Skeletal muscle tissue (tissue), 4 donors: ENCODE measurements around the gene PROSER2. TPM values are rescaled to one million over a fixed set of nuclear protein-coding genes. Genes with fewer than 3 reads are reported as not detected.

Experiments used
- H3K27ac ChIP-seq: one replicate; pipeline ENCODE4 v1.7.0; 2013; ENCODE audit warnings: mild to moderate bottlenecking, low read depth, low read length, inconsistent platforms
- H3K27me3 ChIP-seq, 3 donors: one replicate each; pipeline ENCODE4 v1.7.0; 2013; ENCODE audit warnings: low read length in 3 of 3; ENCODE audit not compliant: control insufficient read depth in 3 of 3, insufficient read depth in 3 of 3
- H3K36me3 ChIP-seq, 3 donors: one replicate each; pipeline ENCODE4 v1.7.0; 2013; ENCODE audit warnings: low read length in 3 of 3; ENCODE audit not compliant: control insufficient read depth in 3 of 3, insufficient read depth in 3 of 3
- H3K4me1 ChIP-seq, 3 donors: one replicate each; pipeline ENCODE4 v1.7.0; 2013; ENCODE audit warnings: low read length in 3 of 3, mild to moderate bottlenecking in 3 of 3; ENCODE audit not compliant: control insufficient read depth in 3 of 3, insufficient read depth in 3 of 3
- H3K4me3 ChIP-seq, 3 donors: one replicate each; pipeline ENCODE4 v1.7.0; 2013; ENCODE audit warnings: low read length in 3 of 3
- H3K9ac ChIP-seq, 3 donors: one replicate each; pipeline ENCODE4 v1.7.0; 2013; ENCODE audit warnings: low read length in 3 of 3, mild to moderate bottlenecking in 3 of 3, moderate library complexity in 2 of 3, low read depth in 1 of 3
- H3K9me3 ChIP-seq, 3 donors: one replicate each; pipeline ENCODE4 v1.7.0; 2013; ENCODE audit warnings: low read length in 3 of 3; ENCODE audit not compliant: control insufficient read depth in 3 of 3
- total RNA-seq: library from RNA; depleted of rRNA; stranded (reverse); fragments of >200 nt; gene quantifications from one replicate; pipeline ENCODE4 v1.2.3, GENCODE V29; 2014
- donor health status: Osteomylitis.

The PROSER2 gene
- total RNA-seq, 1 donor from 2014 or later: 1.0 TPM

DNA sequence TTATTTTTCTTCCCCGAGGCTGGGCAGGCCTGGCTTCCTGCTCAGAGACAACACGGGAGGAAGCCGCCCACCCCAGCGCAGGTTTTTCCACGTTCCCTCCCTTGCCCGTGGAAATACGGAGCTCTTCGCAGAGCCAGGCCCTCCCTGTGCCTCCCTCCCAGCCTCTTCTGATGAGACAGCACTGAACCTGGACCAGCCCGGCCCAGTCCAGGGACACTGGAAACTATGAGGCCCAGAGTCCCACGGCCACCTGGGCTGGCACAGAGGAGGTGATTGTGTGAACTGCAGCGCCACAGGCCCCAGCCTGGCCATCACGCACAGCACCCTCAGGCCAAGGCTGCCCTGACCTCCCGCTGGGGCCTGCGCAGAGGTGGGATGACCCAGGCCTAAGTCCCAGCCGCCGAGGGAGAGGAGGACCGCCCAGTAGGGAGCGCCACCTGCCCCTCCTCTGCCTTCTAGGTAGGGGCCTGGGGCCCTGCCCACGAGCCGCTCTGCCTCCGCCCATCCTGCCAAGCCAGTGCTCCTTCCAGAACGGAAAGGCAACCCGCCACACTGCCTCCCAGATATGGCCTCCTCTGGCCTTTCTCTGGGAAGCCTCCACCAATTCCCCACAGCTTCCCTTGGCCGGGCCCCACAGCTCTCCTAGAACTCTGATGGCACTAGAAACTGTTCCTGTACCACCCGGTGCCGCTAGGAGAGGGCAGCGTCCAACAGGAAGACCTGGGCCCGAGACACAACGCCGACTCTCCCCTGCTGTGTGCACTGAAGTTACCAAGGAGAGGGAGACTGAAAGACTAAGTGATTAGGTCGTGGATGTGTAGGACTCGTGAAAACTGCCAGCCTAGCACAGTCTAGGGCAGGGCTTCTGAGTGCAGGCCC is 57.2 kb downstream of the PROSER2 start:
- Histone ChIP-seq H3K9ac (no peak overlapping the region), H3K9me3 (no peaks in the 10 kb centered on the region), H3K4me1 (peaks cover 10 to 11% (median 10%) of the 10 kb centered on the region in 3 donors), H3K27ac (no peak overlapping the region), H3K27me3 (no peaks in the 10 kb centered on the region), H3K4me3 (no peak overlapping the region), H3K36me3 (no peaks in the 10 kb centered on the region)

DNA sequence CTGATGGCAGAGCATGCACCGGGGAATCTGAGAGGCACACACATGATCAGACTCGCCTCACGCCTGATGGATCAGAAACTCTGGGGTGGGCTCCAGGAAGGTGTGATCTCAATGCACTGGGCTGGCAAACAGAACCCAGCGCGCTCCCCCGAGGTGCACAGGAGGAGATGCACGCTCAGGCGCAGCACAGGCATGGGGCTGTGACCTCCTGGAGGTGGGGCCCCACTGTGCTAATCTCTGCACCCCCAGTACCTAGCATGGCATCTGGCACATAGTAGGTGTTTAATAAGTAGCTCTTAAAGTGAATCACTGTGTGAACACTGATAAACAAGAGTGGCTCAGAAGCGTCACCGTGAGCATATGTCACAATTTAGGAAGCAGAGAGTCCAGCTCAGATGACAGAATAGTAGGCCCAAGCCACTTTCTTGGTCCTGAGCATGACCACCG is 57.9 kb downstream of the PROSER2 start:
- no peak overlapping the region for H3K9ac ChIP-seq
- H3K27me3 ChIP-seq: no peaks in the 10 kb centered on the region
- no peaks in the 10 kb centered on the region for H3K9me3 ChIP-seq
- H3K36me3 ChIP-seq: no peaks in the 10 kb centered on the region
- no peak overlapping the region for H3K4me3 ChIP-seq
- H3K4me1 ChIP-seq: peaks cover 4 to 8% (median 6%) of the 10 kb centered on the region in 3 donors
- H3K27ac ChIP-seq: no peak overlapping the region

DNA sequence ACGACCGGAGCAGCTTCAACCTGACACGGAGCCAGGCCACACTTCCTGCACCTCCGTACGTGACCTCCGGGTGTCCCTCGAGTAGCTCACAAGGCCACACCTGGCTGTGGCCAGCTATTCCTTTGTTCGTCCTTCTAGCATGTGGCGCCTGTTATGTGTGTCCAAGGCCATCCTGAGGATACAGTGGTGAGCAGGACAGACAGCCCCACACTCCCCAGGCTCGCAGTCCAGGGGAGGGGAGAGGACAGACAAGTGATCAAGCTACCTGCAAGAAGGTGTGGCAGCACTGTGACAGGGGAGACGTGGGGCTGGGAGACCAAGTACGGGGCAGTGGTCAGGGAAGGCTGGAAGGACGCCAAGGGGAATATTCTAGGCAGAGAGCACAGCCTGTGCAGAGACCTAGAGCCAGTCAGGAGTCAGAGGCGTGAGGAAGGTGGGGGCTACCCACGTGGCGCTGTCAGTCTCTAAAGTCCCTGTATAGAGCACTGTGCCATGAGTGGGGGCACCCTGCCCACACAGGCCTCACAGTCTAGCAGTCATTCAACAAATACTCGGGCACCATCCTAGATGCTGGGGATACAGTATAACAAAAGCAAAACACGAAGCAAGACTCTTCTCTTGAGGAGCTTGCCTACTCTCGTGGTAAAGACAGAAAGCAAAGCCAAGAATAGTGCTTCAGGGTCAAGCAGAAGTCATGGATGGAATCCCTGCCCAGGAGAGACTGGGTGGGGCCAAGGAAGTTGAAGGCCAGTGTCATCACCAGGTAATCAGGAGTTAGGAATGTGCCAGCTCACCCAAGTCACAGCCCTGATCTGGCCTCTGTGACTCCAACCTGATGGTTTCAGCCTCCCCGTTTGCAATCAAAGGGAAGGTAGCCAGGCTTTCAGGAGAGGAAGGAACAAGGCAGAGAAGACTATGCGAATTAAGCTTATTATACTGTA is 58.6 kb downstream of the PROSER2 start:
- no peak overlapping the region for H3K4me3 ChIP-seq

DNA sequence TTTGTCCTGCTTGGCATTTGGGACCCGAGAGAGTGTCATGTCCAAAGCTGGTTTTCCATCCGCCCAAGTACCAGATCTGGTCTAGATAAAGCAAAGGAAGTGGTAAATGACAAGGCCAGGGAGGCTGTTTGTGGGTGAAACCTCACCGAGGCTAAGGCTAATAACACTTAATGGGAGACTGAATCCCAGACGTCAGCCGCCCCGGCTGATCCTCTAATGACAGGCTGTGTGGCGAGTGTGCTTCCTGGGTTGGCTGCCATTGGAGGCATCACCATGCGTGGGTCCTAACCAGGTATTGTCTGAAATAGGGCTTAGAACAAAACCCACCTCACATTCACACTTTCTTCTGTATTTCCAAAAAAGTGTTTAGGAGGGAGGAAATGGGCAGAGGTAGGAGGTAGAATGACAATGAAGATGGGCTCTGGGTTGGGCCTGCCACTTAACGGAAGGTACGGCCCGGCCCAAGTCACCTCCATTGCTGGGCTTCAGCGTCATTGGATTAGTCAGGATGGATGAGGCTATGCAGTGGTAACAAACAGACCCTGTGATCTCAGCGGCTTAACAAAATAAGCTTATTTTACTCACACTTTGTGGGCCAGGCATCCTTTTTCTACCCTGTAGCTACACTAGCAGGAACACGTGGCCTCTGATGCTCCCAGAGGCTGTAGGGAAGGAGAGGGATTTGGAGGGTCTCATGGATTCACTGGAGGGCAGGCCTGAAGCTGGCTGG is 59.7 kb downstream of the PROSER2 start:
- no peak overlapping the region for H3K9ac ChIP-seq
- peaks cover 6 to 7% (median 6%) of the 10 kb centered on the region in 3 donors for H3K4me1 ChIP-seq
- H3K9me3 ChIP-seq: no peaks in the 10 kb centered on the region
- H3K27me3 ChIP-seq: no peaks in the 10 kb centered on the region
- no peaks in the 10 kb centered on the region for H3K36me3 ChIP-seq
- H3K4me3 ChIP-seq: no peak overlapping the region
- no peak overlapping the region for H3K27ac ChIP-seq

More for the DNA sequence above, 58.6 kb downstream of the PROSER2 start:
- H3K9me3 ChIP-seq: no peaks in the 10 kb centered on the region
- no peaks in the 10 kb centered on the region for H3K27me3 ChIP-seq
- H3K4me1 ChIP-seq: peaks cover 6 to 7% (median 6%) of the 10 kb centered on the region in 3 donors
- H3K27ac ChIP-seq: no peak overlapping the region
- H3K9ac ChIP-seq: no peak overlapping the region
- no peaks in the 10 kb centered on the region for H3K36me3 ChIP-seq

DNA sequence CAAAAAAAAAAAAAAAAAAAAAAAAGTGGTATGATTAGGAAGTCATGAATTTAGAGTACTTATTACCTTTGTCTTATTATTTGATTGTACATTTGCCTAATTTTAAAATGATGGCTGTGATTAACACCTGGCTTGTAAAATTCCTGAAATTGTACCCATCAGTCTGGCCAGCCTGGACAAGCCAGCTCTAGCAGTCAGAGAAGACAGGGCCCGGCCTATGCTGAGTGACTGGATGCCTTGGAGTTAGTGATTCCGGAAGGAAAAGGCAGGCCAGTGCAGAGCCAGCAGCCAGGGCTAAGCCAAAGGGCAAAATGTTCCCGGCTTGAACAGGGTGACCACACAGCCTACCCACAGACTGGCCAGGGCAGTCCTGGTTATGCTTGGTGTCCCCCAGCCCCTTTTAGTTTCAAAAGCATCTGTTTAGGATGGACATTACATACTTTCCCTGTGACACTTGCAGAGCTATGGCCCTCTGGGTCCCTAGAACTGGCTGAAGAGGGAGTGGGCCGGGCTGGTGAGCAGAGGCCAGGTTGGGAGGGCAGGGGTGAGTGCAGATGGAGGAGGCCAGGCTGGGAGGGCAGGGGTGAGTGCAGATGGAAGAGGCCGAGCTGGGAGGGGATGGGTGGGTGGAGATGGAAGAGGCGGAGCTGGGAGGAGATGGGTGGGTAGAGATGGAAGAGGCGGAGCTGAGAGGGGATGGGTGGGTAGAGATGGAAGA is 61.7 kb downstream of the PROSER2 start:
- Histone ChIP-seq H3K36me3 (no peaks in the 10 kb centered on the region), H3K4me1 (peaks cover 6 to 7% (median 6%) of the 10 kb centered on the region in 3 donors), H3K9me3 (no peaks in the 10 kb centered on the region), H3K4me3 (no peak overlapping the region), H3K27ac (no peak overlapping the region), H3K9ac (no peak overlapping the region), H3K27me3 (no peaks in the 10 kb centered on the region)

DNA sequence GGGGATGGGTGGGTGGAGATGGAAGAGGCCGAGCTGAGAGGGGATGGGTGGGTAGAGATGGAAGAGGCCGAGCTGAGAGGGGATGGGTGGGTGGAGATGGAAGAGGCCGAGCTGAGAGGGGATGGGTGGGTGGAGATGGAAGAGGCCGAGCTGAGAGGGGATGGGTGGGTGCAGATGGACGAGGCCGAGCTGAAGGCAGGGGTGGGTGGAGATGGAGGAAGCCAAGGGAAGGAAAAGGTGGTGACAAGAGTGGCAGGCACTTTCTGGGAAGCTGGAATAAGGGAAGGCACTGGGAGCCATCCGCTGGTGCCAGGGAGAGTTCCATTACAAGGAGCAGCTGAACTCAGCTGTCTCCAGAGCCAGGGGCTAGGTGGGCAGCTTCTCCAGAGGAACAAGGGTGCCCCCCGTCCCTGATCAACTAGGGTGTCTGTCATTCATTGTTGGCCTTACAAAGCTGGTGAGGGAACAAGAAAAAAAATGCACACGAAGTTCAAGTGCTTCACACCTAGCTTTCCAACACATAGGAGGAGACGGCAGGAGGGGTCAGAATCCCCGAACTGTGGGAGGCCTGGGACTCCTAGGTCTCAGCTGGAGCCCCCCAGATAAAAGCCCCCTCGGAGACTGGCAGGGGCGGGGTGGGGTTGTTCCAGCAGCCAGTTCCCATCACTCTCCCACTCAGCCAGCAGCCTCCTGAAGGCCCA is 62.4 kb downstream of the PROSER2 start:
- no peaks in the 10 kb centered on the region for H3K9me3 ChIP-seq
- peaks cover 6 to 7% (median 6%) of the 10 kb centered on the region in 3 donors for H3K4me1 ChIP-seq
- H3K27me3 ChIP-seq: no peaks in the 10 kb centered on the region
- no peak overlapping the region for H3K4me3 ChIP-seq
- H3K36me3 ChIP-seq: no peaks in the 10 kb centered on the region
- no peak overlapping the region for H3K9ac ChIP-seq
- H3K27ac ChIP-seq: no peak overlapping the region

DNA sequence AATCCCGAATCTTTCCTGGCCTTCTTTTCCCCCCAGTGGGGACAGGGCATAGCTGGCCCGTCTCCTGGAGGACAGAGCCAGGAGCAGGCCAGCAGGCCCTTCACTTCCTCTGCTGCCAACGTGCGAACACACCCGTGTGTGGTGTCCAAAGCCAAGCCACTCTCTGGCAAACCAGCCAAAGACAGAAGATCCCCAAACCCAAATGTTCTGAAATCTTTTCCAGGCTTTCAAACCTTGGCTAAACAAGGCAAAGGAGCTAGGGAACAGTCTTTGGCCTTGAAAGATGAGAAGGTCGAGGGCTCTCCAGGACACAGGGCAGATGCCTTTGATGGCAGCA is 63.0 kb downstream of the PROSER2 start:
- Histone ChIP-seq H3K27me3 (no peaks in the 10 kb centered on the region), H3K4me3 (no peak overlapping the region), H3K9me3 (no peaks in the 10 kb centered on the region), H3K9ac (no peak overlapping the region), H3K4me1 (peaks cover 6 to 7% (median 6%) of the 10 kb centered on the region in 3 donors), H3K27ac (no peak overlapping the region), H3K36me3 (no peaks in the 10 kb centered on the region)

DNA sequence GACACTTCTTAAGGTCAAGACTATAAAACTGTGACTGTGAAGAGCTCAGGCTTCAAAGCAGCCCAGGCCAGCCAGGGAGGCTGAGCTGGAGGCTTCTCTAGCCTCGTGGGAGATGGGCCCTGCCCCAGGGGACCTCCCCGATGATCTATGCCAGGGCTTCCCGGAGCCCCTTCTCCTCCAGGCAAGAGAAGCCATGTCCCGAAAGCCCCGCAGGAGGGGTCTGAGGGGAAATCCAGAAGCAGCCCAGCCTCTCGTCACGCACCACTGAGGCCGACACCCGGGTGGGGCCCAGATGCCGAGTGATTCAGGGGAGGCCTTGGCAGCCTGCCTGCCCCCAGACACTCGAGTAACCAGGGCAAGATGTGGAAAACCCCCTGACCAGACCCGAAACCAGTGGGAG is 63.7 kb downstream of the PROSER2 start:
- Histone ChIP-seq H3K27me3 (no peaks in the 10 kb centered on the region), H3K9ac (peak overlapping the region in 1 of 3 donors; percentile 33), H3K27ac (no peak overlapping the region), H3K4me1 (peaks cover 6 to 7% (median 6%) of the 10 kb centered on the region in 3 donors), H3K9me3 (no peaks in the 10 kb centered on the region), H3K4me3 (no peak overlapping the region), H3K36me3 (no peaks in the 10 kb centered on the region)
